NCI-H2171 treated with DMSO at 0.1 percent for 48 hours (cell line): Measurements from ENCODE around the gene NAGS.
"Not testable (repeated sequence)": the region's sequence is repeated elsewhere in the genome, so short reads cannot be mapped to it uniquely, and the experiment has no call there.

Source experiments
- DNase-seq: peaks from one replicate; lab custom pipeline; 2025; lab: John Stamatoyannopoulos, UW

The NAGS gene

GRCh38 chr17:43983515-43984411 is 20.7 kb upstream of the NAGS start:
- DNase-seq, result no peak

DNA sequence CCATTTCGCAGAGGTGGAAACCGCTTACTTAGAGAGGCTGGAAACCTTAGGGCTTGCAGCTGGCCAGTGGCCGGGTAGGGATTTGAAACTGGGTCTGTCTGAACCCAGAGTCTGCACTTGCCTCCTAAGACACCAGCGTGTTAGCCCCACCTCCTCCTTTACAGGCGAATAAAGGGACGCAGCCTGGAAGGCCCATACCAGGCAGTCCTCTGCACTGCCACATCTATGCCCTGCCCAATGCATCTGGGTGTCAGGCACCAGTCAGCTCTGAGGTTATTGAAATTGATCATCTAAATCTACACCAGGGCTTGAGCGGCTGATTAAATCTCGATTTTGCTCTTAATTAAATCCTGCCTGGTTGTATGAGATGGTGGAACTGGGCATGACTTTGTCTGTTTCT is 19.9 kb upstream of the NAGS start:
- no peak for DNase-seq

DNA sequence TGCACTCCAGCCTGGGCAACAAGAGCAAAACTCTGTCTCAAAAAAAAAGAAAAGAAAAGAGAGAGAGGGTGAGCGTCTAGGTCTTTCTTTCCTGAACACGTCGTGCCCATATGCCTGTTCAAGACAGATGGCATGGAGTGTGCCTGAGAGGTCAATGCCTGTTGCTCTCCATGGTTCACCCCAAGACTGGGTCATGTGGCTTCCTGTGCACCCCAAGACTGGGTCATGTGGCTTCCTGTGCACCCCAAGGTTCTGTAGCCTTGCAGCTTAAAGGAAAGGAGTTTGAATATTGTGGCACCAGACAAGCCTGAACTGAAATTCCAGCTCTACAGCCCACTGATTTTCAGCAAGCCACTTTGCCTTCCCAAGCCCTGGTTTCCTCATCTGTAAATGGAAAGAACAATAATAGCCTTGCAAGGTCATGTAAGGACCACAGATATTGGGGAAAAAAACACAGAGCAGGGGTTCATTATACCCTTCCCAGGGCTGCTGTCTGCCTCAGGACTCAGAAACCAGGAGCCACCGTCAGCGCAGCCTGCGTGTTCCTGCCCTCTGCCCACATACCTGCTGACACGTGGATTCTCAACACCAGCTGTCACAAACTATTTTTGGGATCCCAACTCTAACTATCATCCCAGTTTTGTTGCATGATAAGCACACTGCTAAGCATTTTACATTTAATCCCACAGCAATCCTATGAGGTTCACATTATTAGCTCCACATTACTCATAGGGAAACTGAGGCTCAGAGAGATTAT is 18.0 kb upstream of the NAGS start:
- DNase-seq, result no peak

- no peak for DNase-seq
These were observed 17.0 kb upstream of the NAGS start for GRCh38 chr17:43987131-43988021.

- DNase-seq, result no peak
These were observed 16.1 kb upstream of the NAGS start for GRCh38 chr17:43988301-43988700.

GRCh38 chr17:43992641-43993040 is 11.8 kb upstream of the NAGS start:
- no peak for DNase-seq

GRCh38 chr17:43994272-43995149 is 9.9 kb upstream of the NAGS start:
- DNase-seq, result no peak

DNA sequence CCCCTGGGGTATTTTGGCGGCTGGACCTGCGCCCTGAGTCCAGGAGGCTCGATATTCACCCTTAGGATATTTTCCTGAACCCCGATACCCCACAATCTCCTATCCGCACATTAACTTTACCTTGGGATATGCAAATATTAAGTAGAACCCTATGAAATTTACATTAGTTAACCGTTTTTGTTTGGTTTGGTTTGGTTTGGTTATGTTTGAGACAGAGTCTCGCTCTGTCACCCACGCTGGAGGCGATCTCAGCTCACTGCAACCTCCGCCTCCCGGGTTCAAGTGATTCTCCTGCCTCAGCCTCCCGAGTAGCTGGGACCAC is 9.3 kb upstream of the NAGS start:
- no peak for DNase-seq

- not testable (repeated sequence) for DNase-seq
These were observed 7.2 kb upstream of the NAGS start for GRCh38 chr17:43997180-43997579.

DNA sequence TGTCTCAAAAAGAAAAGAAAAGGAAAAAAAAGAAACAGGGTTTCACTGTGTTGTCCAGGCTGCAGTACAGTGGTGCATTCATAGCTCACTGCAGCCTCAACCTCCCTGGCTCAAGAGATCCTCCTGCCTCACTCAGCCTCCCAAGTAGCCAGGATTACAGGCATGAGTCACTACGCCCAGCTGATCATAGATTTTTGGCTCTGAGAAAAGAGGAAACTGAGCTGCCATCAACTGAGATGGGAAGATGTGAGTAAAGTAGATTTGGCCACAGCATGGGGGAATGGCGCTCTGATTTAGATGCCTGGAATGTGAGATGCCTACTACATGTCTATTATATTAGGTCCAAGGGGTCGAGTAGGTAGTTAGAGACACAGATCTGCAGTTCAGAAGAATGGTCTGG is 5.9 kb upstream of the NAGS start:
- DNase-seq, result no peak

GRCh38 chr17:43999024-43999423 is 5.4 kb upstream of the NAGS start:
- DNase-seq, result no peak

- no peak for DNase-seq
These were observed 4.1 kb upstream of the NAGS start for GRCh38 chr17:44000141-44000860.

DNA sequence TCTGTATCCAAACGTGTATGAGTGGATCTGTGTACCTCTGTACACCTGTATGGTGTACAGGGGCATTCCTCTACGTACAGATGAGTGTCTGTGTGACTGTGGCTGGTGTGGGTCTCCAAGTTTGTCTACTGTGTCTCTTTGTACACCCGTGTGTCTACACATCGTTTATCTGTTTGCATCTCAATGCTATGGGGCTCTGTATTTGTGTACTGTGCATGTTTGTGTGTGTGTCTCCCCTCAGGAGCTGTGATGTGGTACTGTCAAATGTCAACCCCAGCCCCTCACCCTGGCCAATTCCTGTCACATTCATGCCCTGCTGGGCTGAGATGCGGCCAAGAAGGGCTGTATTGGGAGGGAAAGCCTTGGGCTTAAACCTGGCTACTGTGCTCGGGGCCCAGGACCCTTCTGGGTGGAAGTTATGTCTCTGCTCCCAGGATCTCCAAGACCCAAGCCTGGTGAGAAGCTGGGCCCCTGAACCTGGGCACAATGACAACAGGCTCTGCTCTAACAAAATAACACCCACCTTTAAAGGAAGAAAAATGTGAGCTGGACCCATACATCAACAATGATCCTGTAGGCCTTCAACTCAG is 3.5 kb upstream of the NAGS start:
- DNase-seq, result no peak

DNA sequence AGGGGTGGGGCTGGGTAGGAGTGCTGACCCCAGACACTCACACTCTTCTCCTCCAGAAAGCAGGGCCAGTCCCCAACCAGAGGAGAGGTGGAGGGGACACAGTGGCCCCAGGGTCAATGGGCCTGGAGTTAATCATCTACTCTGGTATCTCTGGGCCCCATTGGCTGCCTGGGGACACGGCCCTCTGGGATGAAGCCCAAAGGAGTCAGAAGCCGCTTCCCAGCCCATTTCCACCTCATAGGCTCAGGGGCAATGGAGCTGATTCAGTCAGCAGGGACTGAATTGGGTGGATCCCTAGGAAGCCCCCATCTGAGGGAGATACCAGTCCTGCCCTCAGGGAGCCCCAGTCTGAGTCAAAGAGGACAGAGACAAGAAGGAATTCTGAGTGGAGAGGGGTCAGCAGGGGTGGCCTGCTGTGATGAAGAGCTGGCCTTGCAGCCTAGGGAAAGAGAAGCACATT is 2.9 kb upstream of the NAGS start:
- no peak for DNase-seq

DNA sequence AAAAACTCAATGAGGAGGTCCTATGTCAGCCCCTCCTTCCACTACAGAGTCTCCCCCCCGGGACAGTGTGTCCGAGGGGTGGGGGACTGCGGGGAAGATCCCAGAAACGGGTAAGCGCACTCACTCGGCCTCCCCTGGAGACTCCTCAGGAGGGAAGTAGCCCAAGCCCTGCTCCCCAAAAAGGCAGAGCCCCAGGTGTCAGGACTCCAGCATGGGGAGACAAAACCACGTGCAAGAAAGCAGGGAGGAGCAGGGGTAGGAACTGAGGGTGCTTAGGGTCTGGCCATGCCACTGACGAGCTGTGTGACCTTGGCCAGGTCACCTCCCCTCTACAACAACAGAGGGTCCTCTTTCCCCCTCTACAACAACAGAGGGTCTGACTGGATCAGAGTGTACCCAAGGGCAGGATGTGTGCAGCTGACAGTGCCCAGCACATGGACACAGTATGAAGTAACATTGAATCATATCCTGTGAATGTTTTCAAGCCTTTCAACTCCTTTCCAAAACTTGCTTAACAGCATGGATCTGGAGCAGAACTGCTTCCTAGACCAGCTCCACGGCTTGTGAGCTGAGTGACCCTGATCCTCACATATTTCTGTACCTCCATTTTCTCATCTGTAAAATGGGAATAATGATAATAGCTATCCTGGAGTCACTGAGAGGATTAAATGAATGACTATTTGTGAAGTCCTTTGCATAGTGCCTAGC is 2.1 kb upstream of the NAGS start:
- no peak for DNase-seq

GRCh38 chr17:44004761-44005526 is 522 bp downstream of the NAGS start:
- no peak for DNase-seq

GRCh38 chr17:44005527-44006271 is 1.3 kb downstream of the NAGS start:
- DNase-seq, result no peak

GRCh38 chr17:44006272-44006597 is 1.8 kb downstream of the NAGS start:
- DNase-seq, result no peak
